GM12878 (cell line): ENCODE measurements around the gene LGI4. TPM values are rescaled to one million over a fixed set of nuclear protein-coding genes. Genes with fewer than 3 reads are reported as not detected.

Experiments
- ATAC-seq: fragments of 200-7000 bp; cut with Tn5 transposase; 3 replicates; pipeline ENCODE4 v1.9.1; 2020; ENCODE audit warnings: mild to moderate bottlenecking, moderate library complexity
- BruUV-seq: library from RNA; stranded (reverse); fragments of 400-500 nt; replicated peaks from 2 replicates; lab custom pipeline; 2021; lab: Mats Ljungman, UMichigan
- CTCF ChIA-PET: fragments of 300-600 bp; sonication (Branson Sonifier 250); formaldehyde crosslinking; extraction: SDS; loops from one replicate; lab custom pipeline; 2021; ENCODE audit warnings: inconsistent platforms; lab: Yijun Ruan, JAX
- POLR2A ChIA-PET: fragments of 350-600 bp; formaldehyde crosslinking; extraction: SDS; loops from one replicate; lab custom pipeline; 2021; ENCODE audit warnings: inconsistent platforms; lab: Charles Lee
- RAD21 ChIA-PET: fragments of 300-600 bp; sonication (Branson Sonifier 250); formaldehyde crosslinking; loops from one replicate; lab custom pipeline; 2023; ENCODE audit warnings: antibody characterized with exemption; ENCODE audit not compliant: unreplicated experiment; lab: Charles Lee
- SMC1A ChIA-PET: fragments of 300-600 bp; sonication (Branson Sonifier 250); formaldehyde crosslinking; loops from one replicate; lab custom pipeline; 2023; ENCODE audit not compliant: unreplicated experiment, uncharacterized antibody; lab: Charles Lee
- DNase-seq: peaks from one replicate; pipeline ENCODE4 v3.0.0-alpha.2; 2011; ENCODE audit warnings: low read depth, low spot score
- FAIRE-seq: peaks from 3 replicates; lab custom pipeline; 2011; peaks lifted over from hg19 to GRCh38; lab: Jason Lieb, UNC
- H2AFZ ChIP-seq: 2 replicates; pipeline ENCODE4 v1.6.0; 2011; ENCODE audit warnings: low read depth, low read length, control low read depth; ENCODE audit not compliant: control insufficient read depth
- H3K27ac ChIP-seq: 2 replicates; pipeline ENCODE4 v1.5.1; 2011; ENCODE audit warnings: control low read depth; ENCODE audit not compliant: control insufficient read depth, insufficient read depth
- H3K27me3 ChIP-seq, 2 experiments: replicated peaks in 1 of 2; 2 replicates each; pipeline versions ENCODE4 v1.6.0 to v1.6.1; 2011; ENCODE audit warnings: low read length in 1 of 2; ENCODE audit not compliant: control insufficient read depth in 2 of 2, insufficient read depth in 2 of 2
- H3K36me3 ChIP-seq, 2 experiments: 2 replicates each; pipeline ENCODE4 v1.5.1; 2011; ENCODE audit warnings: low read length in 1 of 2; ENCODE audit not compliant: control insufficient read depth in 2 of 2, insufficient read depth in 2 of 2
- H3K4me1 ChIP-seq: 2 replicates; pipeline ENCODE4 v1.6.1; 2011; ENCODE audit warnings: mild to moderate bottlenecking, low read length, moderate library complexity, mixed read lengths; ENCODE audit not compliant: control insufficient read depth, insufficient read depth
- H3K4me2 ChIP-seq: 2 replicates; pipeline ENCODE4 v1.6.0; 2011; ENCODE audit warnings: control low read depth; ENCODE audit not compliant: control insufficient read depth, insufficient read depth
- H3K4me3 ChIP-seq: fragments of 200-600 bp; sonication (generic); 2 replicates; pipeline ENCODE4 v1.5.1; 2016
- H3K79me2 ChIP-seq: 2 replicates; pipeline ENCODE4 v1.6.0; 2011; ENCODE audit warnings: low read length; ENCODE audit not compliant: control insufficient read depth, insufficient read depth
- H3K9ac ChIP-seq: 2 replicates; pipeline ENCODE4 v1.8.0; 2011; ENCODE audit warnings: low read length, control low read depth, mixed read lengths; ENCODE audit not compliant: control insufficient read depth, insufficient read depth
- H3K9me3 ChIP-seq: replicated peaks from 3 replicates; pipeline ENCODE4 v1.5.1; 2011; ENCODE audit warnings: mild to moderate bottlenecking, low read length; ENCODE audit not compliant: control insufficient read depth, insufficient read depth
- H4K20me1 ChIP-seq: 2 replicates; pipeline ENCODE4 v1.6.0; 2011; ENCODE audit not compliant: control insufficient read depth, insufficient read depth
- CTCF ChIP-seq, 3 experiments: IDR thresholded peaks in 2 of 3; conservative IDR thresholded peaks in 1 of 3; 2 replicates each; pipeline ENCODE4 v1.5.1; 2011; ENCODE audit warnings: low read depth in 3 of 3, low read length in 3 of 3, mild to moderate bottlenecking in 3 of 3, control low read depth in 2 of 3, moderate library complexity in 2 of 3, inconsistent platforms in 1 of 3, mixed read lengths in 1 of 3; ENCODE audit not compliant: control insufficient read depth in 2 of 3, insufficient read depth in 1 of 3; ENCODE audit errors: extremely low read depth in 1 of 3
- E2F4 ChIP-seq: IDR thresholded peaks from 2 replicates; pipeline ENCODE4 v1.6.1; 2012; ENCODE audit warnings: low read depth, low read length, improper control_type of control experiment
- JUND ChIP-seq: IDR thresholded peaks from 2 replicates; pipeline ENCODE4 v1.6.1; 2012; ENCODE audit warnings: low read depth, mild to moderate bottlenecking, low read length, improper control_type of control experiment, moderate library complexity
- MXI1 ChIP-seq: fragments of 150-350 bp; IDR thresholded peaks from 2 replicates; pipeline ENCODE4 v1.6.1; 2011; ENCODE audit warnings: low read depth, mild to moderate bottlenecking, inconsistent platforms, low read length, improper control_type of control experiment
- SREBF1 ChIP-seq: IDR thresholded peaks from 2 replicates; pipeline ENCODE4 v1.6.1; 2012; ENCODE audit warnings: mild to moderate bottlenecking, low read length
- SRF ChIP-seq, 2 experiments: IDR thresholded peaks; 2 replicates each; pipeline ENCODE4 v1.6.1; 2011; ENCODE audit warnings: low read depth in 2 of 2, low read length in 2 of 2, mild to moderate bottlenecking in 1 of 2, moderate library complexity in 1 of 2
- ZNF622 ChIP-seq: fragments of 450-650 bp; IDR thresholded peaks from 2 replicates; pipeline ENCODE4 v1.6.1; 2017; ENCODE audit warnings: mild to moderate bottlenecking, inconsistent platforms
- ZNF687 ChIP-seq: fragments of 450-650 bp; IDR thresholded peaks from 2 replicates; pipeline ENCODE4 v1.6.1; 2017; ENCODE audit warnings: mild to moderate bottlenecking, moderate library complexity
- WGBS: methylation state at CpG from one replicate; pipeline ENCODE4 v1.1.6; 2016; ENCODE audit warnings: low lambda C conversion rate; ENCODE audit not compliant: insufficient replicate concordance, insufficient coverage; ENCODE audit errors: missing lambda C conversion rate; 5-methylcytosine and 5-hydroxymethylcytosine counted together
- in situ Hi-C: fragments of 300-500 bp; cut with MboI; formaldehyde crosslinking; loops from 9 replicates; pipeline ENCODE4 v1.14.3; 2018; ENCODE audit warnings: mixed read lengths
- intact Hi-C: fragments of 100-400 bp; cut with micrococcal nuclease; formaldehyde crosslinking; loops from one replicate; pipeline ENCODE4 v1.14.2; 2022; ENCODE audit not compliant: unreplicated experiment
- polyA plus RNA-seq, 11 experiments: library from polyadenylated mRNA; depleted of rRNA in 4 of 11; unstranded in 6 of 11; stranded (reverse) in 5 of 11; fragments of >200 nt; fragmentation: Nextera tagmentation in 4 of 11; fragmentation: Illumina TruSeq in 1 of 11; extraction: Ambion mirVana in 4 of 11; extraction: Trizol in 1 of 11; gene quantifications; 1 replicate in 1 of 11; 2 replicates in 10 of 11; pipeline versions ENCODE4 v1.2.1 to v1.2.3, GENCODE V29; 2011 to 2016; ENCODE audit warnings: inconsistent platforms in 2 of 11, missing spikeins in 2 of 11, low read depth in 1 of 11
- total RNA-seq, 4 experiments: library from RNA; depleted of rRNA in 3 of 4; stranded (reverse); fragments of >200 nt in 3 of 4; fragmentation: Illumina TruSeq in 1 of 4; extraction: Trizol in 1 of 4; gene quantifications; 2 replicates each; pipeline versions ENCODE4 v1.2.1 to v1.2.3, GENCODE V29; 2013 to 2021
- TF ChIP-seq, protein P1 (sequence below): fragments of 450-650 bp; IDR thresholded peaks from 2 replicates; pipeline ENCODE4 v1.6.1; 2017; ENCODE audit warnings: antibody characterized with exemption, mild to moderate bottlenecking, moderate library complexity

Gene LGI4
- total and polyA plus RNA-seq, 10 of the 15 experiments (the other 5 are each of a cell fraction or from before 2014, with no cell fraction given): 0.11 TPM; not detected in 9

DNA sequence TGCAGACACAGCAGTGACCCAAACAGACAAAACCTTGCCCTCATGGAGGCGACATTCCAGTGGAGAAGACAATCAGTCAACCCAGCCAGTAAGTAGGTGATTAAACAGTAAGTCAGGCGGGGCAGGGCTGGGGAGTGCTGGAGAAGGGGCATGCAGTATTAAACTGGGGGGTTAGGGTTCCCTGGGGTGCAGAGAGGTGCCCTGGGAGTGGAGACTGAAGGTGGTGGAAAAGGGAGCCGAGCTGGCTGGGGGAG, 50.4 kb downstream of the LGI4 start:
- ATAC-seq (no peak), FAIRE-seq (no peak), DNase-seq (no peak)
- H3K27me3 ChIP-seq: no peaks in the 10 kb centered on the region; a peak in 1 of 4 replicates
- TF ChIP-seq, protein P1, sequence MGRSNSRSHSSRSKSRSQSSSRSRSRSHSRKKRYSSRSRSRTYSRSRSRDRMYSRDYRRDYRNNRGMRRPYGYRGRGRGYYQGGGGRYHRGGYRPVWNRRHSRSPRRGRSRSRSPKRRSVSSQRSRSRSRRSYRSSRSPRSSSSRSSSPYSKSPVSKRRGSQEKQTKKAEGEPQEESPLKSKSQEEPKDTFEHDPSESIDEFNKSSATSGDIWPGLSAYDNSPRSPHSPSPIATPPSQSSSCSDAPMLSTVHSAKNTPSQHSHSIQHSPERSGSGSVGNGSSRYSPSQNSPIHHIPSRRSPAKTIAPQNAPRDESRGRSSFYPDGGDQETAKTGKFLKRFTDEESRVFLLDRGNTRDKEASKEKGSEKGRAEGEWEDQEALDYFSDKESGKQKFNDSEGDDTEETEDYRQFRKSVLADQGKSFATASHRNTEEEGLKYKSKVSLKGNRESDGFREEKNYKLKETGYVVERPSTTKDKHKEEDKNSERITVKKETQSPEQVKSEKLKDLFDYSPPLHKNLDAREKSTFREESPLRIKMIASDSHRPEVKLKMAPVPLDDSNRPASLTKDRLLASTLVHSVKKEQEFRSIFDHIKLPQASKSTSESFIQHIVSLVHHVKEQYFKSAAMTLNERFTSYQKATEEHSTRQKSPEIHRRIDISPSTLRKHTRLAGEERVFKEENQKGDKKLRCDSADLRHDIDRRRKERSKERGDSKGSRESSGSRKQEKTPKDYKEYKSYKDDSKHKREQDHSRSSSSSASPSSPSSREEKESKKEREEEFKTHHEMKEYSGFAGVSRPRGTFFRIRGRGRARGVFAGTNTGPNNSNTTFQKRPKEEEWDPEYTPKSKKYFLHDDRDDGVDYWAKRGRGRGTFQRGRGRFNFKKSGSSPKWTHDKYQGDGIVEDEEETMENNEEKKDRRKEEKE: no peak
- no peak for TF ChIP-seq SRF (IDR thresholded peaks at IDR 0.05; ENCODE audit: low read depth in 2 of 2, low read length in 2 of 2)
- no peak for TF ChIP-seq ZNF687
- no peak for TF ChIP-seq JUND
- no peak for TF ChIP-seq MXI1
- no peak for TF ChIP-seq E2F4
- TF ChIP-seq SREBF1: no peak
- TF ChIP-seq CTCF (IDR thresholded peaks at IDR 0.05 in 2 of 3, conservative IDR thresholded peaks at IDR 0.05 in 1 of 3; ENCODE audit: control insufficient read depth in 2 of 3, extremely low read depth in 1 of 3, insufficient read depth in 1 of 3, low read depth in 3 of 3, low read length in 3 of 3): no peak
- TF ChIP-seq ZNF622: no peak
- RAD21 ChIA-PET: no interaction called here
- POLR2A ChIA-PET: interaction anchor here (0.6 kb wide), 1 partner anchor 121 kb away, joined by 4 read pairs; no protein-coding TSS in a partner anchor
- 56% methylated on average over 2 of the region's 3 CpGs for WGBS
- SMC1A ChIA-PET: interaction anchor here (1.0 kb wide), 1 partner anchor 18 kb away, joined by 5 read pairs; no protein-coding TSS in a partner anchor
- no peak overlapping the region for H3K9ac ChIP-seq
- H3K4me3 ChIP-seq: no peak overlapping the region
- peaks cover 21% of the 10 kb centered on the region for H3K4me1 ChIP-seq
- H3K4me2 ChIP-seq: no peak overlapping the region
- CTCF ChIA-PET: interaction anchor here (2.6 to 4.4 kb wide), 3 partner anchors 14 to 41 kb away, joined by 13 to 66 read pairs (median 21); no protein-coding TSS in a partner anchor
- H3K36me3 ChIP-seq: no peaks in the 10 kb centered on the region
- no peaks in the 10 kb centered on the region for H3K79me2 ChIP-seq
- no TSS peak for BruUV-seq
- intact Hi-C loops (no loop called here), in situ Hi-C loops (no loop called here)
- H3K9me3 ChIP-seq: no peaks in the 10 kb centered on the region
- no peak overlapping the region for H3K27ac ChIP-seq
- no peak overlapping the region for H2AFZ ChIP-seq
- no peaks in the 10 kb centered on the region for H4K20me1 ChIP-seq
